Suprapubic skin (tissue), 4 donors: ENCODE results near the gene COL4A1. TPM values are rescaled to one million over a fixed set of nuclear protein-coding genes. Genes with fewer than 3 reads are reported as not detected.

Source experiments
- DNase-seq, 2 donors: peaks; one replicate each; pipeline ENCODE4 v3.0.0-alpha.2; 2019; ENCODE audit warnings: low spot score in 2 of 2
- H3K27ac ChIP-seq: fragments of 200-600 bp; sonication (generic); one replicate; pipeline ENCODE4 v1.5.1; 2019
- H3K27me3 ChIP-seq: fragments of 200-600 bp; sonication (generic); one replicate; pipeline ENCODE4 v1.5.1; 2019
- H3K36me3 ChIP-seq: fragments of 200-600 bp; sonication (generic); one replicate; pipeline ENCODE4 v1.5.1; 2019
- H3K4me1 ChIP-seq: fragments of 200-600 bp; sonication (generic); one replicate; pipeline ENCODE4 v1.5.1; 2019
- H3K4me3 ChIP-seq: fragments of 200-600 bp; sonication (generic); one replicate; pipeline ENCODE4 v1.5.1; 2019; ENCODE audit warnings: mild to moderate bottlenecking
- H3K9me3 ChIP-seq: fragments of 200-600 bp; sonication (generic); one replicate; pipeline ENCODE4 v1.5.1; 2019
- EP300 ChIP-seq: sonication (generic); formaldehyde crosslinking; IDR thresholded peaks from one replicate; pipeline ENCODE4 v1.6.1; 2017; ENCODE audit warnings: antibody characterized with exemption
- POLR2A ChIP-seq, 2 donors: fragments of 450-650 bp; IDR thresholded peaks; one replicate each; pipeline ENCODE4 v1.6.1; 2017; ENCODE audit warnings: antibody characterized with exemption in 2 of 2, mild to moderate bottlenecking in 2 of 2, moderate library complexity in 2 of 2
- POLR2AphosphoS5 ChIP-seq, 3 donors: sonication (generic); formaldehyde crosslinking; IDR thresholded peaks; one replicate each; pipeline ENCODE4 v1.6.1; 2017; ENCODE audit warnings: antibody characterized with exemption in 3 of 3
- WGBS: methylation state at CpG from one replicate; pipeline ENCODE4 v1.1.5; 2018; 5-methylcytosine and 5-hydroxymethylcytosine counted together
- total RNA-seq, 4 donors: library from RNA; depleted of rRNA; stranded (reverse); fragments of >200 nt; gene quantifications; one replicate each; pipeline ENCODE4 v1.1.0, GENCODE V29; 2016
- TF ChIP-seq, protein P1 (sequence below), 2 donors: fragments of 200-600 bp in 1 of 2; fragments of 450-650 bp in 1 of 2; sonication (generic) in 1 of 2; IDR thresholded peaks; one replicate each; pipeline ENCODE4 v1.5.1; 2016 to 2019; ENCODE audit warnings: antibody characterized with exemption in 2 of 2, mild to moderate bottlenecking in 1 of 2, moderate library complexity in 1 of 2

COL4A1 gene
- total RNA-seq, 4 donors from 2014 or later, result 36.7 to 60.8 (median 43.6) TPM

DNA sequence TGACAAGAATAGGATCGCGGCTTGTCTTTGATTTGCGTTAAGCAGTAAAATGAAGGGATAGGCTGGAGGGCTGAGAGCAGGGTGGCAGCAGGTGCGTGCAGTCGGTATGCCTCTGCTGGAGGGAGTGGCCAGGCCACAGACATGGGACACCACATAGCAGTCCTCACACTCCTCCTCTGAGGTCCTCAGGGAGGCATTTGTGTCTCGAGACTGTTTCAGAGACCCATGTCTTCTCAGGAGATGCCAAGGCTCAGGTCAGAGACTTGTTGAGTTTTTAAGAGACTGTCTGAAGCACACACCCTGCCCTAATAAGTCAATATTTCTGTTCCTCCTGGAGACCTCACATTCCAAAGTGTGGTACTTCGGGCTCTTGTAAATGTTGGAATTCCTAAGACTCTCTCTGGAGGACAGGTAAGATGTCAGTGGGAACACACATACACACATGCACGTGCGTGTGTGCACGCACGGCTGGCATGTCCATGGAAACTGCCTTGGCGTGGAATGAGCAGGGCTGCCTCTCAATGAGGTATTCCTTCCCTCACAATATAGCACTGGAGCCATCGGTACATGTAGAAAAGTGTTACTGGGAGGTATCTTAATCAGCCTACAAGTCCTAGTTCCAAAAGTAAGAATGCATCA, 46.5 kb upstream of the COL4A1 start:
- TF ChIP-seq, protein P1, sequence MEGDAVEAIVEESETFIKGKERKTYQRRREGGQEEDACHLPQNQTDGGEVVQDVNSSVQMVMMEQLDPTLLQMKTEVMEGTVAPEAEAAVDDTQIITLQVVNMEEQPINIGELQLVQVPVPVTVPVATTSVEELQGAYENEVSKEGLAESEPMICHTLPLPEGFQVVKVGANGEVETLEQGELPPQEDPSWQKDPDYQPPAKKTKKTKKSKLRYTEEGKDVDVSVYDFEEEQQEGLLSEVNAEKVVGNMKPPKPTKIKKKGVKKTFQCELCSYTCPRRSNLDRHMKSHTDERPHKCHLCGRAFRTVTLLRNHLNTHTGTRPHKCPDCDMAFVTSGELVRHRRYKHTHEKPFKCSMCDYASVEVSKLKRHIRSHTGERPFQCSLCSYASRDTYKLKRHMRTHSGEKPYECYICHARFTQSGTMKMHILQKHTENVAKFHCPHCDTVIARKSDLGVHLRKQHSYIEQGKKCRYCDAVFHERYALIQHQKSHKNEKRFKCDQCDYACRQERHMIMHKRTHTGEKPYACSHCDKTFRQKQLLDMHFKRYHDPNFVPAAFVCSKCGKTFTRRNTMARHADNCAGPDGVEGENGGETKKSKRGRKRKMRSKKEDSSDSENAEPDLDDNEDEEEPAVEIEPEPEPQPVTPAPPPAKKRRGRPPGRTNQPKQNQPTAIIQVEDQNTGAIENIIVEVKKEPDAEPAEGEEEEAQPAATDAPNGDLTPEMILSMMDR (IDR thresholded peaks at IDR 0.05), result no peak
- TF ChIP-seq EP300 (no peak), POLR2AphosphoS5 (IDR thresholded peaks at IDR 0.05) (no peak), POLR2A (IDR thresholded peaks at IDR 0.05) (no peak)
- Histone ChIP-seq H3K27ac (no peak overlapping the region), H3K4me3 (no peak overlapping the region), H3K4me1 (peaks cover 12% of the 10 kb centered on the region), H3K36me3 (no peaks in the 10 kb centered on the region), H3K27me3 (no peaks in the 10 kb centered on the region), H3K9me3 (no peaks in the 10 kb centered on the region)
- DNase-seq, result no peak
- 93% methylated on average over 13 of the region's 13 CpGs for WGBS

DNA sequence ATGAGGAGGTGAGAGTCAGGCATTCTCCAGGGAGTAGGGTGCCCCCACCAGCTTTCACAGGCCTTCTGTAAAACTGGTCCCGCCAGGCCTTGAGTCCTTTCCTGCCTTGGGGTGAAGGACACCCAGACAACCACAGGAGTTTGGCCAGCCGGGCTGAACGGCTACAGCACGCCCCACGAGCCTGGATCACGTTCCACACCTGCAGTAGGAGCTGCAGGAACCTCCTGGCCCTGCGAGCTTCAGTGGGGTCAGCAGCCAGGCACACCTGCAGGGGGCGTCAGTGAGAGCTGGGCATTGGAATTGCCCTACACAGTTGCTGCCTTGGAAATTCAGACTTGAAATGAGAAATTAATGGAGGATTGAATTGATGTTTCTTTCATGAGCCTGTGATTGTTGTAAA, 45.8 kb upstream of the COL4A1 start:
- Histone ChIP-seq H3K4me3 (no peak overlapping the region), H3K36me3 (no peaks in the 10 kb centered on the region), H3K27me3 (no peaks in the 10 kb centered on the region), H3K4me1 (peaks cover 19% of the 10 kb centered on the region), H3K27ac (no peak overlapping the region), H3K9me3 (no peaks in the 10 kb centered on the region)
- no peak for DNase-seq
- no peak for TF ChIP-seq POLR2A (IDR thresholded peaks at IDR 0.05)
- TF ChIP-seq, protein P1 (IDR thresholded peaks at IDR 0.05), result no peak
- no peak for TF ChIP-seq EP300
- no peak for TF ChIP-seq POLR2AphosphoS5 (IDR thresholded peaks at IDR 0.05)
- WGBS, result 95% methylated on average over 6 of the region's 8 CpGs

DNA sequence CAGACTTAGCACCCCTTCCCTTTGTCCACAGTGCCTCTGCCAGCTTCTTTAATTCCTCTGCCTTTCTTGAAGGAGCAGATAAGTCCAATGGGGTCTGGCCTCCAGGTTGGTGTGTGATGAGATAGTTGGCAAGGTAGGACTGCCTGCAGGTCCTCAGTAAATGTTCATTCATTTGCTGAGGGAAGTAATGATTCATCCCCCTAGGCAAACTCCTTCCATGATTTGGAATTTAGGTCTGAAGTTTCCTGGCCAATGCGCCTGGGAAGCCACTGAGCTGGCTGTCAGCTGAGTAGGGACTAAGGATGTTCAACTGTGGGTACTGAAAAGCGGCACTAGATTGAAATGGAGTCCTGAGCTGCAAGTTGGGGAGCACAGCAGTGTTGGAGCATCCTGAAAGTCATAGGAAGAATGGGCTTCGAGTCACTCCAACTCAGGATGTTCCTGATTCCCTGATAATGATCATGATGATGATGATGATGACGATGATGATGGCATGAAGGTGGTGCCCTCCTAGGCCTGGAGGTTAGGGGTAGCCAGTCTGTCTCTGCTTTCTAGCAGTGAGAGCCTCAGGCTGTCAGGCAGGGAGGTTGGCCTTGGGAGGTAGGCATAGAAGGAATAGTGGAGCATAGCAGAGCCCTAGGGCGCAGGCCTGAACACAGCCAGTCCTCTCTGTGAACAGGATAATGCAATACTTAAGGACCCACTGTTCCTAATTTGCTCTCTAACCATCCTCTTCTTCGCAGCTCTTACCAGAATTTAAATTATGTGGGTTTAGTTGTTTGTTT, 44.9 kb upstream of the COL4A1 start:
- DNase-seq, result no peak
- Histone ChIP-seq H3K9me3 (no peaks in the 10 kb centered on the region), H3K4me3 (no peak overlapping the region), H3K36me3 (no peaks in the 10 kb centered on the region), H3K27ac (no peak overlapping the region), H3K4me1 (peaks cover 28% of the 10 kb centered on the region), H3K27me3 (no peaks in the 10 kb centered on the region)
- no peak for TF ChIP-seq POLR2A (IDR thresholded peaks at IDR 0.05)
- TF ChIP-seq, protein P1 (IDR thresholded peaks at IDR 0.05), result no peak
- no peak for TF ChIP-seq EP300
- no peak for TF ChIP-seq POLR2AphosphoS5 (IDR thresholded peaks at IDR 0.05)
- 80% methylated on average over 6 of the region's 6 CpGs for WGBS

DNA sequence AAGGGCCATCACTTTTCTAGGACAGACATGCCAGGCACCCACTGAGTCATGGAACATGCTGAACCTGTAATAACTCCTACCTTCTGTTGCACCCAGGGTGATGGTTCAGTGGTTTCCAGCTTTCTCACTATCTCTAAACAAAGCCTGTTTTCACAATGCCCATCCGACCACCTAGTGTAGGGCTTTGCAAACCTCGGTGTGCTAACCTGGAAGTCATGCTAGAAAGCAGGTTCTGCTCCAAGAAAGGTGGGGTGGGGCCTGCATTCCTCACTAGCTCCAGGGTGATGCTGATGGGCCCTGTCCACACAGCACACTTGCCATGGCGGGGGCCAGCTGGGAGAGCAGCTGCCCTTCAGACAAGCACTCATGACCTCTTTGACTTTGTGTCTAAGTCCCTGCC, 43.6 kb upstream of the COL4A1 start:
- no peak for DNase-seq
- TF ChIP-seq EP300, result no peak
- no peak for TF ChIP-seq POLR2AphosphoS5 (IDR thresholded peaks at IDR 0.05)
- TF ChIP-seq, protein P1 (IDR thresholded peaks at IDR 0.05), result no peak
- no peak for TF ChIP-seq POLR2A (IDR thresholded peaks at IDR 0.05)

GRCh38 chr13:110350049-110350448, 43.1 kb upstream of the COL4A1 start:
- Histone ChIP-seq H3K4me1 (peaks cover 33% of the 10 kb centered on the region), H3K9me3 (no peaks in the 10 kb centered on the region), H3K36me3 (no peaks in the 10 kb centered on the region), H3K27ac (no peak overlapping the region), H3K4me3 (no peak overlapping the region), H3K27me3 (no peaks in the 10 kb centered on the region)
- TF ChIP-seq, protein P1 (IDR thresholded peaks at IDR 0.05), result no peak
- TF ChIP-seq EP300 (no peak), POLR2A (IDR thresholded peaks at IDR 0.05) (no peak), POLR2AphosphoS5 (IDR thresholded peaks at IDR 0.05) (no peak)
- DNase-seq, result no peak
- 85% methylated on average over 1 of the region's 1 CpG for WGBS

More for the DNA sequence above, 43.6 kb upstream of the COL4A1 start:
- Histone ChIP-seq H3K27me3 (no peaks in the 10 kb centered on the region), H3K36me3 (no peaks in the 10 kb centered on the region), H3K27ac (no peak overlapping the region), H3K9me3 (no peaks in the 10 kb centered on the region), H3K4me3 (no peak overlapping the region), H3K4me1 (peaks cover 33% of the 10 kb centered on the region)
- WGBS, result 84% methylated on average over 3 of the region's 3 CpGs
